GM12801 (cell line): ENCODE results near the gene CDH19.

Experiments
- TF ChIP-seq, protein P1 (sequence below): IDR thresholded peaks from one replicate; pipeline ENCODE4 v1.5.1; 2011; ENCODE audit warnings: control low read depth; ENCODE audit not compliant: insufficient read length; ENCODE audit errors: extremely low read depth

Gene CDH19

DNA sequence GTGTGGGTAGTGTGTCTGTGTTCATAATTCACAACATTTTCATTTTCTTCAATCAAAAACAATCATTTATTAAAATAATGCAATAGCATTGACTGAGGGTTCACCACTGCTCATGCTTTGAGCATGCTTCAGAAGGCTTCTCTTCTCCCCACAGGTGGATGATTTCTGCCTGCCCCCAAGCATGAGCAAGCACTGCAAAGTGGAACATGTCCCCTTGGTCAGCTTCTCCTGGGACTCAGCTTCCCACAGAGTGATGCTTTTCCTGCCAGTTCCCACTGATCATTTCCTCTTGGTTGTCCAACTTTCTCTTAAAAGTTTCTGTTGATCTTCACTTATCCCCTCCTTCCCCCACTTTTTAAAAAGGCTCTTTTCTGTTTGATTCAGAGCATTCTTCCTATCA, 31.5 kb upstream of the CDH19 start:
- TF ChIP-seq, protein P1, sequence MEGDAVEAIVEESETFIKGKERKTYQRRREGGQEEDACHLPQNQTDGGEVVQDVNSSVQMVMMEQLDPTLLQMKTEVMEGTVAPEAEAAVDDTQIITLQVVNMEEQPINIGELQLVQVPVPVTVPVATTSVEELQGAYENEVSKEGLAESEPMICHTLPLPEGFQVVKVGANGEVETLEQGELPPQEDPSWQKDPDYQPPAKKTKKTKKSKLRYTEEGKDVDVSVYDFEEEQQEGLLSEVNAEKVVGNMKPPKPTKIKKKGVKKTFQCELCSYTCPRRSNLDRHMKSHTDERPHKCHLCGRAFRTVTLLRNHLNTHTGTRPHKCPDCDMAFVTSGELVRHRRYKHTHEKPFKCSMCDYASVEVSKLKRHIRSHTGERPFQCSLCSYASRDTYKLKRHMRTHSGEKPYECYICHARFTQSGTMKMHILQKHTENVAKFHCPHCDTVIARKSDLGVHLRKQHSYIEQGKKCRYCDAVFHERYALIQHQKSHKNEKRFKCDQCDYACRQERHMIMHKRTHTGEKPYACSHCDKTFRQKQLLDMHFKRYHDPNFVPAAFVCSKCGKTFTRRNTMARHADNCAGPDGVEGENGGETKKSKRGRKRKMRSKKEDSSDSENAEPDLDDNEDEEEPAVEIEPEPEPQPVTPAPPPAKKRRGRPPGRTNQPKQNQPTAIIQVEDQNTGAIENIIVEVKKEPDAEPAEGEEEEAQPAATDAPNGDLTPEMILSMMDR, result no peak

DNA sequence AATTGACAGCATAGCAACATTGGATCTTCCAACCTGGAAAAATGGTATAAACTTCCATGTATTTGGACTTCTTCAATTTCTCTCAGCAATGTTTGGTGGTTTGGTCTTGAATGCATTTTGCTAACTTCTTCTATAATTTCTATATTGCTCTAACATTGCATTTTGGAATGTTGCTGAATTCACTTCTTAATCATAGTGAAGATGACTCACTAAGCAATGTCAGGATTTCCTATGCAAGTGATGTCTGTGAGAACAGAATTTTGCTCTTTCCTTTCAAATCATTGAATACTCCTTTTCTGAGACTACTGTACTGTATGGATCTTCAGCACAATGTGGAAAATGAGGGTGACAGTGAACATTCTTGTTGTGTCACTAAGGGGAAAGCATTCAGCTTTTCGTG, 28.9 kb upstream of the CDH19 start:
- TF ChIP-seq, protein P1, result no peak

DNA sequence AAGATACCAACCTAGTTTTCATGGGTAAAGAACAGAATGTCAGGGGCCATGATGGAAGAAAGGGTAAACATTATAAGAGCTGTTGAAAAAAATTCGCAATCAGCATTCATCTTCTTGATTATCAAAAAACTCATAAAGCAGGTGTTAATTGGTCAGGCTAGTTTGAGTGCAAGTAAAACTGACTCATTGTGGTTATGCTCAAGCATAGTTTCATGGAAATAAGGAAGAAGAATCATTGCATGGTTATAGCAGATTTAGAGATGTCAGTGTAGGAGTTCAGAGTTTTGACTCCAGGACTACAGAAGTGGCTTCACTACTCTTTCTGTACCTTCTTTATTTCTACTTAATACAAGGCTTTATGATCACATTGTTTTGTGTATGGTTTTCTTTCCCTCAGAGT, 26.9 kb upstream of the CDH19 start:
- TF ChIP-seq, protein P1, result no peak

DNA sequence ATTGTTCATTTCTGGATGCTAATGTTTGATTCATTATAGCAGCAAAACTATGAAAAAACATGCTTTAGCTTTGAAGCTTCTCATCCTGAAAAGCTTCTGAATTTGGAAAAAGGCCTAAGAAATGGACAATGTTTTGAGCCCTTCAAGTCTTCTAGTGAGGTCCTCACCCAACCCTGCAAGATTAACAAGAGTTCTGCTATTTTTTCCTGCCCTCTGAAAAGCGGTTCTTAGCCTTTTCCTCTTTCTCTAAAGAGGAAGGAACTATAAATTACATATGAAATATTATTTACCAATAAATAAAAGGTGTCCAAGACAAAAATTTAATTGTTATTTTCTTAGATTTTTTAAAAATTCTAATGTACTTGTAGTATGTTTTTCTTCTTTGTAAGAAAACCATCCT, 19.9 kb upstream of the CDH19 start:
- TF ChIP-seq, protein P1, result no peak

DNA sequence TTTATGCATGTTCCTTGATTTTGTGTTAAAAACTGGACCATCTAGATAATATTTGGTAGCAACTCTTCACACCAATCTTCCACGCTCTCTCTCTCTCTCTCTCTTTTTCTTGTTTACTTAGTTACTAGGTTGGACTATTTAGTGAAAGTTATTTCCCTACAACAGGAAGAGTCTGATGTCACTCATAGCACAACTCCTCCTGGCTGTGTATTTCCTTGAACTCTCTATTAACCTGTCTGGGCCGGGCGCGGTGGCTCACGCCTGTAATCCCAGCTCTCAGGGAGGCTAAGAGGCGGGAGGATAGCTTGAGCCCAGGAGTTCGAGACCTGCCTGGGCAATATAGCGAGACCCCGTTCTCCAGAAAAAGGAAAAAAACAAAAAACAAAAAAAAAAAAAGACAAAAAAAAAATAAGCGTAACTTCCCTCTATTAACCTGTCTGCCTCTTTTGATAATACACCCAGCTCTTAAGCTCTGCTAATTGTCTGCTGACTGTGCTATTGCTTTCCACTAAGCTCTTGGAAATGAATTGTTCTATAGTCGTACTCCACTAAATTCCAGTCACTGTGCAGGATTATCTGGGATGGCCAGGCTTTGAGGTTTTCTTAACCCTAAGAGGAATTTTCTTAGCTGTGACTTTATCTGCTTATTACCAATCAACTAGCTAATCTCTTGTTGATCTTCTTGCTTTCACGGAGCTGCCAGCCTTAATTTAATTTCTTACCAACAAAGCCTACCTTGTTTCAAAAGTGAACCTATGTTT, 18.1 kb upstream of the CDH19 start:
- TF ChIP-seq, protein P1, result no peak

DNA sequence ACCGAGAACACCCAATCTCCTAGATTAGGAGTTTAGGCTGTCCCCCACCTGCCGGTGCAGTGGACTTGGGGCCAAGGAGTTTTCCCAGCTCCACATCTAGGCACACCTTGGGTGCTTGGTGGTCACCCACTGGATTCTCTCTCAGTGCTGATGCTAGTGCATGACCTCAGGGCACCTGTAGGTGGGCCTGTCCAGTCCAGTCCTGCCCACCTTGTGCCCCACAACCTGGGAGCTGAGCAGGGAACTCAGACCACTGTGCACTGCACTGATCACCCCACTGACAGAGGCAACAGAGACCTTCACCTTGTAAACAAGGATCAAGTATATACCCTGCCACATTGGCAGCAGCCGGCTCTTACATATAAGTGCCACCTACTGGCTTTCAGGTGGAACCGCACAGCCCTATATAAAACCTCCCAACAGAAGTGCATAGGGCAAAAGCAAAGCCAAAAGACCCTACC, 12.7 kb upstream of the CDH19 start:
- TF ChIP-seq, protein P1, result no peak

DNA sequence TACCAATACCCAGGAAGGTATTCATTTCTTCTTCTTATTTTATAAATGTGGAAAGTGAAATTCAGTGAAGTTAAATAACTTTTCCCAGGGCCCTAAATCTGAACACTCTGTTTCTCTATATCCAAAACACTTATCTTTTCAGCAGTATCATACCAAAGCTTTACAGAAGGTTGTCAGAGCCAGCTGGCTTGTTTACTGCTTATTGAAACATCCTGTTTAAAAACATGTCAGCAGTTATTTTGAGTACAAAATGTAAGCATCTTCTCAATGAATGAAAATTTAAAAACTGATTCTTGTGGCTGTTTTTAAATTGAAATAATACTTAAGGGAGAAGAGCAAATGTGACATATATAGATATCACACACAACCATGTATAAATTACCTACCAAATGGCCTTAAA, 11.3 kb upstream of the CDH19 start:
- TF ChIP-seq, protein P1, result no peak

DNA sequence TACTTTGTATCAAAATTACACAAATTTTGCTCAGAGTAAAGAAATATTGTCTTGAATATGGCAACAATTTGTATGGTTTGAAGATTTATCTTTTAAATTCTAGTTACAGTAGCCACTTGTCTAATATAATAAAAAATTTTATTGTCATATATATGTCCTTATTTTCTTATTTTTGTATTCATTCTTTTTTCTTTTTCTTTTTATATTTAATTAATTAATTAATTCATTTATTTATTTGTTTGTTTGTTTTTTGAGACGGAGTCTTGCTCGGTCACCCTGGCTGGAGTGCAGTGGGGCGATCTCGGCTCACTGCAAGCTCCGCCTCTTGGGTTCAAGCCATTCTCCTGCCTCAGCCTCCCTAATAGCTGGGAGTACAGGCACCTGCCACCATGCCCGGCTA, 3.7 kb upstream of the CDH19 start:
- TF ChIP-seq, protein P1, result no peak
